HG03175 (cell line): ENCODE data around the gene CA10.

Experiments used
- ATAC-seq: cut with Tn5 transposase; IDR thresholded peaks from one replicate; pipeline ENCODE4 v1.9.1; 2021; ENCODE audit warnings: mild to moderate bottlenecking, moderate library complexity; ENCODE audit not compliant: unreplicated experiment

The CA10 gene

GRCh38 chr17:51820766-51821165 is 337.7 kb downstream of the CA10 start:
- no peak for ATAC-seq

- ATAC-seq = no peak
These were observed 338.3 kb downstream of the CA10 start for GRCh38 chr17:51820252-51820651.

GRCh38 chr17:51819341-51820219 is 338.9 kb downstream of the CA10 start:
- no peak for ATAC-seq

GRCh38 chr17:51818777-51819176 is 339.7 kb downstream of the CA10 start:
- ATAC-seq = no peak

- no peak for ATAC-seq
These were observed 340.6 kb downstream of the CA10 start for GRCh38 chr17:51817955-51818354.

GRCh38 chr17:51817117-51817516 is 341.4 kb downstream of the CA10 start:
- ATAC-seq = no peak

- no peak for ATAC-seq
These were observed 343.4 kb downstream of the CA10 start for GRCh38 chr17:51815097-51815496.

GRCh38 chr17:51814521-51814920 is 344.0 kb downstream of the CA10 start:
- no peak for ATAC-seq

- no peak for ATAC-seq
These were observed 344.7 kb downstream of the CA10 start for GRCh38 chr17:51813784-51814174.

- no peak for ATAC-seq
These were observed 345.3 kb downstream of the CA10 start for GRCh38 chr17:51813140-51813783.

- no peak for ATAC-seq
These were observed 351.1 kb downstream of the CA10 start for GRCh38 chr17:51807460-51807859.

GRCh38 chr17:51805765-51806164 is 352.7 kb downstream of the CA10 start:
- ATAC-seq = no peak

GRCh38 chr17:51805185-51805584 is 353.3 kb downstream of the CA10 start:
- no peak for ATAC-seq

- no peak for ATAC-seq
These were observed 355.4 kb downstream of the CA10 start for GRCh38 chr17:51803161-51803560.

- ATAC-seq = no peak
These were observed 356.0 kb downstream of the CA10 start for GRCh38 chr17:51802544-51802943.

GRCh38 chr17:51801626-51802025 is 356.9 kb downstream of the CA10 start:
- ATAC-seq = no peak

- ATAC-seq = no peak
These were observed 358.5 kb downstream of the CA10 start for GRCh38 chr17:51799981-51800380.

GRCh38 chr17:51799240-51799639 is 359.3 kb downstream of the CA10 start:
- no peak for ATAC-seq

- ATAC-seq = no peak
These were observed 361.4 kb downstream of the CA10 start for GRCh38 chr17:51797150-51797549.

GRCh38 chr17:51796026-51796425 is 362.5 kb downstream of the CA10 start:
- ATAC-seq = no peak

- ATAC-seq = no peak
These were observed 363.1 kb downstream of the CA10 start for GRCh38 chr17:51795401-51795800.

- no peak for ATAC-seq
These were observed 364.0 kb downstream of the CA10 start for GRCh38 chr17:51794466-51794865.
